Gastrocnemius medialis (tissue), 4 donors: Measurements from ENCODE around the gene PARD3.

Experiments
- CTCF ChIP-seq, 5 experiments: fragments of 450-650 bp in 3 of 5; fragments of 200-600 bp in 2 of 5; sonication (generic) in 2 of 5; IDR thresholded peaks in 4 of 5; conservative IDR thresholded peaks in 1 of 5; 1 replicate in 4 of 5; 2 replicates in 1 of 5; pipeline ENCODE4 v1.5.1; 2016 to 2019; ENCODE audit warnings: antibody characterized with exemption in 5 of 5, mild to moderate bottlenecking in 3 of 5, moderate library complexity in 3 of 5
- POLR2A ChIP-seq, 2 donors: fragments of 450-650 bp; IDR thresholded peaks; one replicate each; pipeline ENCODE4 v1.6.1; 2017; ENCODE audit warnings: antibody characterized with exemption in 2 of 2, mild to moderate bottlenecking in 2 of 2, moderate library complexity in 2 of 2

GRCh38 chr10:34834274-34834673 is 19.2 kb upstream of the PARD3 start:
- TF ChIP-seq CTCF (IDR thresholded peaks at IDR 0.05 in 4 of 5, conservative IDR thresholded peaks at IDR 0.05 in 1 of 5) (no peak), POLR2A (IDR thresholded peaks at IDR 0.05) (no peak)
